B cell (primary cell): ENCODE results near the gene LSMEM2. TPM values are rescaled to one million over a fixed set of nuclear protein-coding genes. Genes with fewer than 3 reads are reported as not detected.

Experiments
- ATAC-seq: fragments of 200-7000 bp; cut with Tn5 transposase; one replicate; pipeline ENCODE4 v1.10.0; 2021; ENCODE audit warnings: low read depth, mild to moderate bottlenecking, moderate number of reproducible peaks, moderate library complexity
- CTCF ChIA-PET: fragments of 350-600 bp; sonication (Branson Sonifier 250); formaldehyde crosslinking; loops from one replicate; lab custom pipeline; 2021; ENCODE audit warnings: antibody characterized with exemption, inconsistent platforms; lab: Charles Lee
- POLR2A ChIA-PET: fragments of 350-600 bp; sonication (Branson Sonifier 250); formaldehyde crosslinking; loops from one replicate; lab custom pipeline; 2021; ENCODE audit warnings: antibody characterized with exemption; lab: Charles Lee
- DNase-seq: peaks from one replicate; pipeline ENCODE4 v3.0.0; 2013
- H2AFZ ChIP-seq: 2 replicates; pipeline ENCODE4 v1.6.1; 2012; ENCODE audit warnings: mild to moderate bottlenecking, low read depth, low read length; ENCODE audit not compliant: insufficient read depth, poor library complexity, severe bottlenecking
- H3K27ac ChIP-seq, 2 donors: 1 replicate in 1 of 2; 2 replicates in 1 of 2; pipeline ENCODE4 v1.5.1; 2012 to 2013; ENCODE audit warnings: low read length in 2 of 2, mild to moderate bottlenecking in 2 of 2, moderate library complexity in 1 of 2
- H3K27me3 ChIP-seq, 4 experiments: fragments of 200-600 bp in 1 of 4; sonication (generic) in 1 of 4; replicated peaks in 1 of 4; 1 replicate in 2 of 4; 2 replicates in 2 of 4; pipeline versions ENCODE4 v1.6.1 to v1.7.0; 2013 to 2016; ENCODE audit warnings: low read length in 3 of 4, mild to moderate bottlenecking in 2 of 4, mixed read lengths in 1 of 4, moderate library complexity in 1 of 4; ENCODE audit not compliant: insufficient read depth in 4 of 4, control insufficient read depth in 3 of 4; ENCODE audit errors: control extremely low read depth in 1 of 4
- H3K36me3 ChIP-seq, 2 experiments: replicated peaks in 1 of 2; 1 replicate in 1 of 2; 2 replicates in 1 of 2; pipeline versions ENCODE4 v1.6.1 to v1.7.1; 2013; ENCODE audit warnings: low read length in 1 of 2; ENCODE audit not compliant: insufficient read depth in 2 of 2, control insufficient read depth in 1 of 2; ENCODE audit errors: control extremely low read depth in 1 of 2, extremely low read depth in 1 of 2
- H3K4me1 ChIP-seq, 2 donors: fragments of 200-600 bp in 1 of 2; sonication (generic) in 1 of 2; 1 replicate in 1 of 2; 2 replicates in 1 of 2; pipeline versions ENCODE4 v1.5.1 to v1.6.1; 2013 to 2017; ENCODE audit warnings: low read length in 2 of 2; ENCODE audit not compliant: control insufficient read depth in 2 of 2, insufficient read depth in 2 of 2
- H3K4me2 ChIP-seq: replicated peaks from 2 replicates; pipeline ENCODE3; 2012; ENCODE audit warnings: mild to moderate bottlenecking, low read depth, low read length; ENCODE audit not compliant: poor library complexity, severe bottlenecking
- H3K4me3 ChIP-seq, 5 experiments: fragments of 200-600 bp in 1 of 5; sonication (generic) in 1 of 5; 1 replicate in 3 of 5; 2 replicates in 2 of 5; pipeline versions ENCODE4 v1.5.1 to v1.7.0; 2011 to 2016; ENCODE audit warnings: low read length in 4 of 5, mild to moderate bottlenecking in 4 of 5, low read depth in 2 of 5, control low read depth in 1 of 5, moderate library complexity in 1 of 5; ENCODE audit not compliant: insufficient read depth in 1 of 5; ENCODE audit errors: control extremely low read depth in 1 of 5, extremely low read depth in 1 of 5
- H3K79me2 ChIP-seq: fragments of 200-600 bp; sonication (generic); one replicate; pipeline ENCODE4 v1.6.0; 2016; ENCODE audit warnings: low read length; ENCODE audit not compliant: control insufficient read depth, insufficient read depth
- H3K9ac ChIP-seq: fragments of 200-600 bp; sonication (generic); 2 replicates; pipeline ENCODE4 v1.6.1; 2017; ENCODE audit warnings: mild to moderate bottlenecking, low read length, moderate library complexity
- H3K9me3 ChIP-seq, 3 donors: one replicate each; pipeline versions ENCODE4 v1.6.1 to v1.7.1; 2013; ENCODE audit warnings: low read length in 2 of 3; ENCODE audit not compliant: control insufficient read depth in 2 of 3, insufficient read depth in 1 of 3; ENCODE audit errors: control extremely low read depth in 1 of 3
- H4K20me1 ChIP-seq: 2 replicates; pipeline ENCODE4 v1.6.0; 2012; ENCODE audit warnings: mild to moderate bottlenecking, low read length; ENCODE audit not compliant: insufficient read depth, control insufficient read depth, poor library complexity, severe bottlenecking
- H3K27ac Mint-ChIP-seq: one replicate; pipeline ENCODE4 v1.8.0; 2021; ENCODE audit warnings: mixed read lengths
- H3K27me3 Mint-ChIP-seq: one replicate; pipeline ENCODE4 v1.8.0; 2021; ENCODE audit warnings: mixed read lengths
- H3K4me1 Mint-ChIP-seq: one replicate; pipeline ENCODE4 v1.8.0; 2021; ENCODE audit warnings: mixed read lengths
- H3K4me3 Mint-ChIP-seq: one replicate; pipeline ENCODE4 v1.8.0; 2021; ENCODE audit warnings: mixed read lengths
- H3K9me3 Mint-ChIP-seq: one replicate; pipeline ENCODE4 v1.8.0; 2022; ENCODE audit warnings: mixed read lengths; ENCODE audit not compliant: insufficient read depth
- CTCF ChIP-seq: fragments of 200-600 bp; IDR thresholded peaks from one replicate; pipeline ENCODE4 v1.8.0; 2022; ENCODE audit warnings: antibody characterized with exemption, mild to moderate bottlenecking
- EZH2 ChIP-seq: IDR thresholded peaks from 2 replicates; pipeline ENCODE4 v1.6.1; 2012; ENCODE audit warnings: borderline replicate concordance, low read depth, mild to moderate bottlenecking, moderate library complexity, low read length; ENCODE audit not compliant: insufficient read depth, poor library complexity, severe bottlenecking
- WGBS: methylation state at CpG from one replicate; pipeline ENCODE4 v1.1.5; 2013; ENCODE audit warnings: missing lambda C conversion rate; ENCODE audit not compliant: insufficient coverage; 5-methylcytosine and 5-hydroxymethylcytosine counted together
- intact Hi-C: fragments of 100-400 bp; cut with micrococcal nuclease; formaldehyde crosslinking; loops from one replicate; pipeline ENCODE4 v1.10.0; 2022
- polyA plus RNA-seq: library from polyadenylated mRNA; depleted of rRNA; stranded (reverse); fragments of >200 nt; gene quantifications from 2 replicates; pipeline ENCODE4 v1.2.3, GENCODE V29; 2012
- total RNA-seq, 2 donors: library from RNA; stranded (reverse); fragments of 120-200 nt in 1 of 2; gene quantifications; 1 replicate in 1 of 2; 2 replicates in 1 of 2; pipeline versions ENCODE4 v1.2.3 to v1.2.4, GENCODE V29; 2013 to 2022

Gene LSMEM2
- total and polyA plus RNA-seq, 2 donors (not counting 1 experiment from before 2014, with no cell fraction given) = not detected

DNA sequence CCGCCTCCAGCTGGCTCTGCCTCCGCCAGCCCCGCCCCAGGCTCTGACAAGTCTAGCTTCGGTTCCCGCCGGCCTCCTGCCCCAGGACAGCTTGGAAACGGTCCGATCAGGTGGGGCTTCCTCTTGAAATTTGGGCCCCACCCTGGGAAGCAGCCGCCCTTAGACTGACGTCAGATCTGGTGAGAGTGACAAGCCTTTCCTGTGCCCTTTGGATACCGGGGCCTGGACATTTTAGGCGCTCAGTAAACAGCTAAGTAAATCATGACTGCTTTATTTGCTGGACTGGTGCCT, 20.7 kb downstream of the LSMEM2 start:
- peak overlapping the region; percentile 79 for H2AFZ ChIP-seq

More for the DNA sequence above, 20.7 kb downstream of the LSMEM2 start:
- Histone ChIP-seq H3K27ac (peak overlapping the region; percentile 73 to 84), H3K9me3 (no peaks in the 10 kb centered on the region), H3K9ac (peak overlapping the region; percentile 66), H4K20me1 (no peaks in the 10 kb centered on the region), H3K79me2 (peaks cover 13% of the 10 kb centered on the region), H3K36me3 (peaks cover 0 to 4% of the 10 kb centered on the region in 2 experiments), H3K4me2 (peak overlapping the region; percentile 82), H3K4me1 (peaks cover 18 to 25% of the 10 kb centered on the region in 2 donors), H3K27me3 (no peaks in the 10 kb centered on the region), H3K4me3 (peak overlapping the region; percentile 51 to 88 (median 63))
- DNase-seq (no peak), ATAC-seq (no peak)
- peak overlapping the region; percentile 100 for H3K27ac Mint-ChIP-seq
- WGBS = 3% methylated on average over 12 of the region's 12 CpGs
- H3K9me3 Mint-ChIP-seq = no peaks in the 10 kb centered on the region
- intact Hi-C loops = loop anchor here (1.0 to 10.0 kb wide), 7 partner anchors 22 to 1085 kb away; partner anchors contain the start of genes GNAI2, MANF, RBM6 and TMEM115
- H3K4me3 Mint-ChIP-seq = peak overlapping the region; percentile 100
- CTCF ChIA-PET = interaction anchor here (0.5 to 3.2 kb wide), 14 partner anchors 10 to 243 kb away, joined by 3 to 28 read pairs (median 5); partner anchors contain the start of genes CYB561D2, GNAI2, HYAL2 and NPRL2
- H3K27me3 Mint-ChIP-seq = no peaks in the 10 kb centered on the region
- POLR2A ChIA-PET = interaction anchor here (0.5 to 2.5 kb wide), 14 partner anchors 9 to 1292 kb away, joined by 3 to 27 read pairs (median 4); partner anchors contain the start of genes CYB561D2, GNAI2, HYAL2 and NPRL2
- TF ChIP-seq CTCF = no peak
- TF ChIP-seq EZH2 = no peak
- H3K4me1 Mint-ChIP-seq = peaks cover 35% of the 10 kb centered on the region
